NOMO-1 treated with dmso at 0.1 percent for 144 hours (cell line): ENCODE measurements around the gene CLOCK.

Experiments
- DNase-seq: peaks from one replicate; lab custom pipeline; 2025; ENCODE audit not compliant: unreplicated experiment; lab: John Stamatoyannopoulos, UW

CLOCK gene

DNA sequence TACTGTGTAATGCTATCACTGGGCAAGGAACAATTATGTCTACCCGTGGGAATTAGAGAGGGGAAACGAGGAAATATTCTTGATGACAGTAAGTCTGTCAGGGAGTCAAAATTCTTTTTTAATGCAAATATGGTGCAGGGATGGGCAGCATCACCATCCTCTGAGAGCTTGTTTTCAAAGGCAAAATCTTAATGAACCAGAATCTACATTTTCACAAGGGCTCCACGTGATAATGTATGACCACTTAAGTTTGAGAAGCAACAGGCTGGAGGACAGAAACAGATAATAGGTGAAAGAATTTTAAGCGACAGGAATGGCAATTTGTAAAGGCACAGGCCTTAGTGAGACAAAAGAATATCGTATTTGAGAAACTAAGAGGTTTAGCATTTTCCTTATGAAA is 63.4 kb downstream of the CLOCK start:
- DNase-seq = no peak

DNA sequence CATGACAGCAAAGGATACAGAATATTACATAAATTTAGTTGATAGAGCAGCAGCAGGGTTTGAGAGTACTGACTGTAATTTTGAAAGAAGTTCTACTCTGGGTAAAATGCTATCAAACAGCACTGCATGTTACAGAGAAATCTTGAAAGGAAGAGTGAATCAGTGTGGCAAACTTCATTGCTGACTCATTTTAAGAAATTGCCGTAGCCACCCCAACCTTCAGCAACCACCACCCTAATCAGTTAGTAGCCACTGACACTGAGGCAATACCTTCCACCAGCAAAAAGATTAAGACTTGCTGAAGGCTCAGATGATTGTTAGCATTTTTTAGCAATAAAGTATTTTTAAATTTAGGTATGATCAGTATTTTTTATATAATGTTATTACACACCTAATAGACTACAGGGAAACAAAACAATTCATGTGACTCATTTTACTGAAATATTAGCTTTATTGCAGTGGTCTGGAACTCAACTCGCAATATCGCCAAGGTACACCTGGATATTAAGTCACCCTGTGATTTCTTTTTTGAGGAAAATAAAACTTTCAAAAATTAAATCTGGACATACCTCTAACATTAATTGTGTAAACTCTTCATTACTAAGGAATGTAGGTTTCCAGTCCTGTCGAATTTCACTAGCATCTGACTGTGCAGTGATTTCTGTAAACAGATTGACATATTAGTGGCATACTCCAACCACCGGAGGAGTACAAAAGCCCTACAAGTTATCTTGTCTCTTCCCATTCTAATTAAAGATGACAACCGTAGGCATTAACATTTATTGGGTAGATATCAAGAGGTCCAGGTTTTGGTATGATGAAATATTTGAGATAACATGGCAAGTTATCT is 71.1 kb downstream of the CLOCK start:
- DNase-seq = no peak

DNA sequence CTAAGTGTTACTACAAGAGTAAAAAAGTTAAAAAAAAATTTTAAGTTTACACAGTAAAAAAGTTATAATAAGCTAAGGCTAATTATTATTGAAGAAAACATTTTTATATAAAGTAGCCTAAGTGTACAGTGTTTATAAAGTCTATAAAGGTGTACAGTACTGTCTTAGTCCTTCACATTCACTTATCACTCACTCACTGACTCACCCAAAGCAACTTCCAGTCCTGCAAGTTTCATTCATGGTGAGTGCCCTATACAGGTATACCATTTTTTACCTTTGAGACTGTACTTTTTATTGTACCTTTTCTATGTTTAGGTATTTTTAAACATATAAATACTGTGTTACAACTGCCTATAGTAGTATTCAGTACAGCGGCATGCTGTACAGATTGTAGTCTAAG is 76.7 kb downstream of the CLOCK start:
- no peak for DNase-seq

DNA sequence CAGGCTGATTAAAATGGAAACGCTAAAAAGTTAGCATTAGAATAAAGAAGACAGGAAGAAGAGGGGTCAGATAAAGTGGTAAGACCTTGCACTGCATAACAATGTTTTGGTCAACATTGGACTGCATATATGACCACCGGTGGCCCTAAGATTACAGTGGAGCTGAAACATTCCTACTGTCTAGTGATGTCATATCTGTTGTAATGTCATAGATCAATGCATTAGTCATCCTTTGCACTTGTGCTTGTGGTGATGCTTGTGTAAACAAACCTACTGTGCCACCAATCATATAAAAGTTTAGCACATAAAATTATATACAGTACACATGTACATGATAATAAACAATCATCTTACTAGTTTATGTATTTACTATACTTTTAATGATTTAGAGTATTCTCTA is 78.0 kb downstream of the CLOCK start:
- no peak for DNase-seq

DNA sequence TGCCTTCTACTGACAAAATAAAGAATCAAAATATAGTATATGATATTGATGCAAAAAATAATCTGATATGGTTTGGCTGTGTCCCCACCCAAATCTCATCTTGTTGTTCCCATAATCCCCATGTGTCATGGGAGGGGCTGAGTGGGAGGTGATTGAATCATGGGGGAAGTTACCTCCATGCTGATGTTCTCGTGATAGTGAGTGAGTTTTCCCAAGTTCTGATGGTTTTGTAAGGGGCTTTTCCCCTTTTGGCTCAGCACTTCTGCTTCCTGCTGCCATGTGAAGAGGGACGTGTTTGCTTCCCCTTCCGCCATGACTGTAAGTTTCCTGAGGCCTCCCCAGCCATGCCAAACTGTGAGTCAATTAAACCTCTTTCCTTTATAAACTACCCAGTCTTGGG is 80.7 kb downstream of the CLOCK start:
- no peak for DNase-seq

DNA sequence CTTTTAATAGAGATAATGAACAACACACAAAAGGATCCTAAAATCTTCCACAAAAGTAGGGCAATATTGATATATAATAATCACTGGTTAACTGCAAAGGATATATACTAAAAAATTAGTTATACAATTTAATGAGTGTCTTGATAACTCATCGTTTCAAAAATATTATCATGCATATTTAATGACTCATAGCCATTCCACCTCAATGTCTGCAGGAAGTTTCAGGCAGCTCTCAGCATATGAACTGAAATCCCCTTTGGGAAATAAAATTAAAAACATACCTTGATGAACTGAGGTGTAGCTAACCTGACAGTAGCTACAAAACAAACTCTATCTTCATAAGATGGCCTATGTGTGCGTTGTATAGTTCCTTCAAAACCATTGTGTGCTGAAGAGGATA is 88.1 kb downstream of the CLOCK start:
- DNase-seq = no peak

DNA sequence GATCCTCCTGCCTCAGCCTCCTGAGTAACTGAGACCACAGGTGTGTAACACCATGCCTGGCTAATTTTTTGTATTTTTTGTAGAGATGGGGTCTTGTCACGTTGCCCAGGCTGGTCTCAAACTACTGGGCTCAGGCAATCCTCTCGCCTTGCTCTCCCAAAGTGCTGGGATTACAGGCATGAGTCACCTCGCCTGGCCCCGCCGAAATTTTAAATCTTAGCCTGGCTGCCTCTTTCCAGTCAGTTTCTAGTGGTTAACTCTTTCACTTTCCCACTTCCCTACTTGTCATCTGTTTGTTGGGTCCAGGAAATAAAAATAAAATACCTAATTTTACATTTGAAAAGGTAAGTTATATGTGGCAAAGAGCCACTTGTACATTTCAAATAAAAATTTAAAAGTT is 88.5 kb downstream of the CLOCK start:
- DNase-seq = no peak

DNA sequence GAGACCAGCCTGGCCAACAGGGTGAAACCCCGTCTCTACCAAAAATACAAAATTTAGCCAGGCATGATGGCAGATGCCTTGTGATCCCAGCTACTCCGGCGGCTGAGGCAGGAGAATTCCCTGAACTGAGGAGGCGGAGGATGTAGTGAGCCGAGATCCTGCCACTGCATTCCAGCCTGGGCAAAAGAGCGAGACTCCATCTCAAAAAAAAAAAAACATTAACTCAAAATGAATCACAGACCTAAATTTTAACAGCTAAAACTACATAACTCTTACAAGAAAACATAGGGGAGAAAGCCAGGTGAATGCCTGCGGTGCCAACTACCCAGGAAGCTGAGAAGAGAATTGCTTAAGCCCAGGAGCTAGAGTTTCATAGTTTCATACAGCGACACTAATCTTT is 96.1 kb downstream of the CLOCK start:
- DNase-seq = no peak

DNA sequence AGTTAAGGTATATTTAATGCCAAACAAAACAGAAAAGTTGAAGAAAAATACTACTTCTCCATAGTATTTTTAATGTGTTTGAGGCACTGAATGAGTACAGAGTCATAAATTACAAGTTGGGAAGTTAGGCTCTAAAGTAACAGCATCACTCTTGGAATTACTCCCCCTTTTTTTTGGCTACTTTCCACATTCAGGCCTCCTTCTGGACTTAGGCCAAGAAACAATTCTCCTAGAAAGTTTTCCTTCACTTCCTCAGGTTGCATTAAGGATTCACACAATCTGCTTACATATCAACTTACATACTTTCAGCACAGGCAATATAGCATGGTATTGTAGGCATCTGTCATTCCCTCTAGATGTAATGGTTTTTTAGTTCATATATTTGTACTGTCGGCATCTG is 98.9 kb downstream of the CLOCK start:
- DNase-seq = no peak

DNA sequence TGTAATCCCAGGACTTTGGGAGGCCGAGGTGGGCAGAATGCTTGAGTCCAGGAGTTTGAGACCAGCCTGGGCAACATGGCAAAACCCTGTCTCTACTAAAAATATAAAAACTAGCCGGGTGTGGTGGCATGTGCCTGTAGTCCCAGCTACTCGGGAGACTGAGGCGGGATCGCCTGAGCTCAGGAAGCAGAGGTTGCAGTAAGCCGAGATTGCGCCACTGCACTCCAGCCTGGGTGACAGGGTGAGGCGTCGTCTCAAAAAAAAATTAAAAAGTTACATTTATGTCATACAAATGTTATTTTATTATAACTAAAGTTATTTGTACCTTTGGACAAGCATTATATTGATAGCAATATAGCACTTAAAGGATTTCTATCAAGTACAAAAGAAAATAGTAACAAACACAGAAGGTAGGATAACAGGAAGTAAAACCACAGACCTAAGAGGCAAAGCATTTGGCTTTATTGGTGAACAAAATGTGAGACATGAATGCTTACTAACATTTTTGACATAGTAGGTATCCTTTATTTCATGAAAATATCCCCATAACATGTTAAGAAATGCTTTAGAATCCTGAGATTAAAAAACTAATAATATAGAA is 99.5 kb downstream of the CLOCK start:
- no peak for DNase-seq

DNA sequence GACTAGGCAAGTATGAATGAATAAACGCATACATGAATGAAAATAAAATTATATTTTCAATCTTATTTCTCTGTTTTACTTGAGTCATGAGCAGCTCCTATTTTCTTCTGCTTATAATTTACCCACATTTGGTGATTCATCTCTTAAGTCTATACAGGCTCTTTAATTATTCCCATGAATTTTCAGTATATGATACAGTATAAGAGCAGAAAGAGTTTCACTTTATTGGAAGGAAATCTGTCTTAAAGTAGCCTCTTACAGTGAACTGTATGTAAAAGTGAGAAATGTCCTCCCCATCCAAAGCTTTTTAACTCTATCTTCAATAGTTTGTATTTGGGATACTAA is 100.2 kb downstream of the CLOCK start:
- no peak for DNase-seq

DNA sequence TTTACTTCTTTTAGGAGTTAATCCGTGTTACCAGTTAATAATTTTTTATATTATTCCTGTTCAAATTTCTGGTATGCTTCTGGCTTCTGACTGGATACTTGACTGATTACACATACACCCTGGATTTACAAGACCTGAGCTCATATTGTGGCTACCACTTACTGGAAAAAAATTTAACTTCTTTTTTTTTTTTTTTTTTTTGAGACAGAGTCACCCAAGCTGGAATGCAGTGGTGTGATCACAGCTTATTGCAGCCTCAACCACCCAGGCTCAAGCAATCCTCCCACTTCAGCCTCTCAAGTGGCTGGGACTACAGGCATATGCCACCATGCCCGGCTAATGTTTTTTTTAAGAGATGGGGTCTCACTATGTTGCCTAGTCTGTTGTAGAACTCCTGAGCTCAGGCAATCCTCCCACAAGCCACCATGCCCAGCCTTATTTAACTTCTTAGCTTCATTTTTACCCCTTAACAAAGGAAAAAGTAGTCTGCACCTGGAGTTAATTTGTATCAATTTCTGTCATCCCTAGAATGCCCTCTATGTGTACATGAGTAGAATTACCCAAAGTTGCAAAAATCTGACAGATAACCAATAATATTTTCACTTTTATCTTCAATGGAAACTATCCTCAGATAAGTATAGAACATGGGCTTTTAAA is 100.7 kb downstream of the CLOCK start:
- DNase-seq = no peak

DNA sequence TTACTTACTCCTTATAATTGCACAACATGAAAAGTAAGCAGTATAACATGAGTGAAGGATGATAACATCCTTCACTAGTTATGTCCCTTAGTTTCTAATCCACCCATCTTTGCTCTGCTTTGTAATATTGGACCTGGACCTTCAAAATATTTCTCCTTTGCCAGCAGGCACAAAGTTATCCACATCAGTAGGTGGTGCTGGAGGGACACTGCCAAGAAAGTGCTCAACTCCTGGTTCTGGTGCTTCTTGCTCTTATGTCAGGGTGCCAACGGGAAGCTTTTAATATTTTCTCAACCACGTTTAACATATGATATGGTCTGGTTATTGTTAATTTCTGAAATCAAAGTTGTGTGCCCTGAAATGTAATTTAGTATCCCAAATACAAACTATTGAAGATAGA is 101.9 kb downstream of the CLOCK start:
- no peak for DNase-seq

DNA sequence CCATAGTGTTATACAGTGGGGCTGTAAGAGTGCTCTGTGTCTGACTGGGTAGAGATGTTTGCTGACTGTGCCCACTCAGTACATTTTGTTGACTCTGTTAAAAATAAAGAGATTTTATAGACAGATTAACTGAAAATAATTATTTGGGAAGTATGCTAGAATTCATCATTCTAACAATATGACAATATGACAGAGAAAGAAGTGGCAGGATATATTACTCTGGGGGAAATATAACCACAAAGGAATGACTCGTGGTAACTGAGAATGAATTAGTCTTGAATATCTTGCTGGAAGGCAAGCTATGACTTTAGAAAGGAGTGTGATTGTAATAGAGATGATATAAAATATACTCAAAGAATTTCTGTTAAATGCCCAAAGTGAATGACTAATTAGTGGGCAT is 104.2 kb downstream of the CLOCK start:
- no peak for DNase-seq

DNA sequence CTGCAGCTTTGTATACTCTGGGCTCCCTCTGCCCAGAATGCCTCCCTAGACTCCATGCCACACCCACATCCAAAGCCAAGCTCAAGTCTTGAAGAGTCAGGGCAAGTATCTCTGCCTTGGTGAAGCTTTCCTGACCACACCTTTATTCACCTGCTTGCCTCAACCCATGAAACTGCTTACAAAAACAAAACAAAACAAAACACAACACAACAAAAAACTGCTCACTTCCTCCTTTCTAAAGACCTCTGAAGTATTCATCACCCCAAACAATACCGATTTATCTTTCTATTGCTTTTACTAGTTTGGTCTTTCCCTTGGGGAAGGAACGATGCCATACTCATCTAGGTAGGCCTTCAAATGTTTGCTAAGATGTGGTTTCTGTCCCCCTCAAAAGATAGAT is 105.9 kb downstream of the CLOCK start:
- no peak for DNase-seq

DNA sequence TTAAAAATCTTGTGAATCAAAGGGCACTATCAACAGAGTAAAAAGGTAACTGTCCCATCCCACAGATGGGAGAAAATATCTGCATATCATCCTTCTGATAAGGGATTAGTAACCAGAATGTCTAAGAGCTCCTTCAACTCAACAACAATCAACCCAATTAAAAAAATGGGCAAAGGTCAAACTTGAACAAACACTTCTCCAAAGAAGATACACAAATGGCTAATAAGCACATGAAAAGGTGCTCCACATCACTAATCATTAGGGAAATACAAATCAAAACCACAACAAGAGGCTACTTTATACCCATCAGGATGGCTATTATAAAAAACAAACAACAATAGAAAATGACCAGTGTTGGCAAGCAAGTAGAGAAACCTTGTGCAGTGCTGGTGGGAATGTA is 107.7 kb downstream of the CLOCK start:
- DNase-seq = no peak

DNA sequence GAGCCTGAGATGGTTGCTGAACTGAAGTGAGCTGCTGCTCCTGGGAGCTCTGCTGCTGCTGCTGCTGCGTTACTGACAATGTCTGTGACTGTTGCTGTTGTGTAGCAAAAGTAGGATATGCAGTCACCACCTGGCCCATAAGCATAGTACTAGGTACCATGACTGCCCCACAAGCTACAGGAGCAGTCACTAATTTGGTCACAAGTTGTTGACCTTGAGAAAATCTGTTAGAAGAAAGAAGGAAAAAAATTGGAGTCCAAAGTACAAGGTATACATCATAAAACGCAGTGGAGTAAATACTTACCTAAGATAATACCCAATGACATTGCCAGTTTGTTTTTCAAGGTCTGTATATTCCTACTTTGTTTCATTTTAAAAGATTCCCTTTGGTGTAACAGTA is 108.4 kb downstream of the CLOCK start:
- no peak for DNase-seq

DNA sequence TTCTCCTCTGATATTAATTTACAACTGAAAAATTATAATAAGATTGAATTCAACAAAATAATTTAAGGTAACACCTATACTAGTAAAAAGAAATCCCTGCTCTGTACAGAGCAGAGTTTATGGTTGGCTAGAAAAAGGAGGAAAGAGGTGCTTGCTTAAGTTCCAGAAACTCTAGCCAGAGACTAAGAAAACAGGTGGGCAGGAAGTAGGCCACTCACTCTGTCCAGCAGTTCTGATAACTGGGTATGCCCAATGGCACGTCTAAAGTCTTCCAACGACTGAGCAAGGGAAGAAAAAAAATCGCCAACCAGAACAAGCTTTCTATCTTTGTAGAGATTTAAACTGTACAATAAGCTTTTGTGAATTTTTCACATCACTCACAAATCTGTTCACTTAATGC is 108.9 kb downstream of the CLOCK start:
- DNase-seq = no peak

DNA sequence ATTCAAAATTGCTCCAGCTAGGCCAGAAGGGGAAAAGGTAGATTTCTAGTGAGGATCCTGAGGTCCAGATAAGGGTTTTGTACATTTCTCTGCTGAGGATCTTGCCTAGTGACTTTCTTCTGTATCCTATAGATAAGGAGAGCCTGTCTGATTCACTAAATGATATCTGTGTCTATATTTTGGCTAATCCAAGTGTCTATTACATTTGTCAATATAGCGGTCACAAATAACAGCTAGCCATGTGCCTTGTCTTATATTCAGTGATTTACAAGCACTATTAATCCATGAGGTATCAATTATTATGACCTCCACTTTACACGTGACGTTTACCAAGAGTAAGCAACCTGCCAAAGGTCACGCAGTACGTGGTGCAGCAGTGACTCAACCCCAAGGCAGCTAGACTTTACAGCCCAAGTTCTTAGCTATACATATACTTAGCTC is 109.3 kb downstream of the CLOCK start:
- DNase-seq = no peak

DNA sequence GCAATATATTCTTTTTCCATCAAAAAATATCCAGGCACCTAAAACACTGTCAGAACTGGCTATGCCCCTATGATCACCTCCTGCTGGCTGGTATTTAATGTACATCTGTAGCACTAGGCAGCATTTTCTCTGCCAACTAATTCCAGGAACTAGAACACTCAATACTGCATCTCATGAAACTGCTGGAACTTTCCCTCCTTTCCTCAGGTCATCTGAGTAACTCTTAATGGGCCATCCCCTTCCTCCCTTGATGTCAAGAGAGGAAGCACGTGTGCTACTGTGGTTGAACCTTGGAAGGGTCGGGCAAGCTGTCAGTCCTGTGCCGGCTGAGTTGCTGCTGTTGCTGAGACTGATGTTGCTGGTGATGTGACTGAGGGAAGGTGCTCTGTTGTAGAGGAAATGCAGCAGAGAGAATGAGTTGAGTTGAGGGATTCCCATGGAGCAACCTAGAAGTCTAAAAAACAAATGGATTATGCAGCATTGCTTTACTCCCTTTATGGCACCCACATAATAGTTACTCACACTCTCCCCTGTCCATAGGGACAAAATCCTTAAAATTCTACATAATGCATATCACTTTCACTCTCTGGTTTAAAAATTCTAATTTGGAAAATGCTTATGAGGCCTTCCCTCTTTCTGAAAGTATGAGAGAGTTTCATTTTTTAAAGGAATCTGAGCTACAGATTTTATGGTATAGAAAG is 111.4 kb downstream of the CLOCK start:
- DNase-seq = no peak

DNA sequence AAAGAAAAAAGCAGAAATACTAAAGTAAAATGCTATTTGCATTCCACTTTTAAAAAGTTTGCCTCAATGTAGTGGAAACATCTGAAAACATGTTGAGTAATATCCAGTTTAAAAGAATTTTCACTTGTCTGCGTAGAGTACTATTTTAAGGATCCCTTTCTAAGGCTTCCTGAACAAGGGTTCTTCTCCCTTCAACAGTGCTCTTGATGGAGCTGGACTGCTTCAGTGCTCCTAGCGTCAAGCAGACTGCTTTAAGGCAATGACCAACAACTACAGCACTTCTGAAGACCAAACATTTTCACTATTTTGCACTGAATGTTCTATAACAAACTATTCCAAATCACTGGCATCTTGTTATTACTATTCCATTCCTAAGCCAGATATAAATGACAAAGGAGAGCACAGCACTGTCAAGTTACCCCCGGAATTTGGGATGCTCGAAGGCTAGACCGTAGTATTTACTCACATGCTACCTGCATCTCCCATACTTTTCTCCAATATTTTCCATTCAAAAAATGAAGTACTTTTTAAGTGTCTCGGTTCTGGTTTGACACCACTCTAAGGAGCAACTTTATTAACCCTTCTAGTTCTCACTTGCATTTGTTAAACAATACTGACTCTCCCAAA is 114.9 kb downstream of the CLOCK start:
- DNase-seq = no peak
